HepG2 (cell line): ENCODE data around the gene MVP. TPM values are rescaled to one million over a fixed set of nuclear protein-coding genes. Genes with fewer than 3 reads are reported as not detected.
A peak's percentile ranks its signal among the peaks of the same experiment; 100 is the strongest.

ENCODE experiments used
- CREB1 ChIP-seq, 2 experiments: fragments of 450-650 bp in 1 of 2; IDR thresholded peaks; 2 replicates each; pipeline ENCODE4 v1.6.1; 2016 to 2017; ENCODE audit warnings: control low read depth in 1 of 2, mild to moderate bottlenecking in 1 of 2, missing compliant biosample characterization in 1 of 2, missing genetic modification characterization in 1 of 2
- FOSL1 ChIP-seq: sonication (generic); formaldehyde crosslinking; IDR thresholded peaks from 2 replicates; pipeline ENCODE4 v1.9.0; 2021; ENCODE audit warnings: missing genetic modification reagents, borderline replicate concordance
- GTF2F1 ChIP-seq: fragments of 150-350 bp; IDR thresholded peaks from 2 replicates; pipeline ENCODE4 v1.6.1; 2014; ENCODE audit warnings: low read length
- GTF3A ChIP-seq: sonication (generic); formaldehyde crosslinking; conservative IDR thresholded peaks from 2 replicates; pipeline ENCODE4 v1.4.0; 2020; ENCODE audit warnings: mild to moderate bottlenecking, missing genetic modification reagents
- HNRNPL ChIP-seq: fragments of 200-400 bp; formaldehyde crosslinking; IDR thresholded peaks from 2 replicates; pipeline ENCODE4 v1.6.1; 2017; ENCODE audit warnings: mild to moderate bottlenecking, low read depth, low read length
- KDM5A ChIP-seq: fragments of 200-600 bp; sonication (generic); IDR thresholded peaks from 2 replicates; pipeline ENCODE4 v1.7.0; 2018; ENCODE audit warnings: antibody characterized with exemption, mild to moderate bottlenecking, low read length, borderline replicate concordance
- KLF13 ChIP-seq: sonication (generic); formaldehyde crosslinking; IDR thresholded peaks from 2 replicates; pipeline ENCODE4 v1.4.0; 2020; ENCODE audit warnings: mild to moderate bottlenecking, missing genetic modification reagents
- MED1 ChIP-seq: sonication (generic); formaldehyde crosslinking; IDR thresholded peaks from 2 replicates; pipeline ENCODE4 v1.4.0; 2020; ENCODE audit warnings: missing genetic modification reagents
- MIER2 ChIP-seq: IDR thresholded peaks from 2 replicates; pipeline ENCODE4 v1.6.1; 2016; ENCODE audit warnings: missing biosample characterization, missing genetic modification reagents
- MTF1 ChIP-seq: sonication (generic); formaldehyde crosslinking; IDR thresholded peaks from 2 replicates; pipeline ENCODE4 v1.5.0; 2020; ENCODE audit warnings: missing genetic modification reagents
- NFE2L2 ChIP-seq: fragments of 150-350 bp; IDR thresholded peaks from 2 replicates; pipeline ENCODE4 v1.6.1; 2014; ENCODE audit warnings: low read length
- NFKBIZ ChIP-seq: IDR thresholded peaks from 2 replicates; pipeline ENCODE4 v1.6.1; 2018; ENCODE audit warnings: missing genetic modification reagents, missing compliant biosample characterization
- RNF2 ChIP-seq: fragments of 450-650 bp; conservative IDR thresholded peaks from 2 replicates; pipeline ENCODE4 v1.6.1; 2016; ENCODE audit warnings: low read depth
- SAP130 ChIP-seq: IDR thresholded peaks from 2 replicates; pipeline ENCODE4 v1.6.1; 2016; ENCODE audit warnings: low read depth
- TARDBP ChIP-seq: sonication (generic); formaldehyde crosslinking; IDR thresholded peaks from 2 replicates; pipeline ENCODE4 v1.8.0; 2022; ENCODE audit warnings: mild to moderate bottlenecking, missing genetic modification reagents
- XRCC5 ChIP-seq: fragments of 200-400 bp; formaldehyde crosslinking; optimal IDR thresholded peaks from 2 replicates; pipeline ENCODE3; 2017; ENCODE audit warnings: mild to moderate bottlenecking, low read length
- ZBTB1 ChIP-seq: sonication (generic); formaldehyde crosslinking; IDR thresholded peaks from 2 replicates; pipeline ENCODE4 v1.4.0; 2020; ENCODE audit warnings: missing genetic modification reagents, borderline replicate concordance
- ZBTB8A ChIP-seq: sonication (generic); formaldehyde crosslinking; IDR thresholded peaks from 2 replicates; pipeline ENCODE4 v1.4.0; 2020; ENCODE audit warnings: mild to moderate bottlenecking, low read depth, missing genetic modification reagents, borderline replicate concordance
- ZFP36L2 ChIP-seq: sonication (generic); formaldehyde crosslinking; IDR thresholded peaks from 2 replicates; pipeline ENCODE4 v1.4.0; 2020; ENCODE audit warnings: missing genetic modification reagents
- polyA plus RNA-seq, 8 experiments: library from polyadenylated mRNA; depleted of rRNA in 3 of 8; stranded (reverse) in 7 of 8; unstranded in 1 of 8; fragments of >200 nt; fragmentation: Illumina TruSeq in 4 of 8; extraction: Trizol in 4 of 8; gene quantifications; 2 replicates each; pipeline versions ENCODE4 v1.2.1 to v1.2.3, GENCODE V29; 2011 to 2016; ENCODE audit warnings: low read depth in 4 of 8, missing spikeins in 1 of 8, mixed read lengths in 1 of 8; ENCODE audit not compliant: insufficient read depth in 1 of 8
- total RNA-seq, 5 experiments: library from RNA; depleted of rRNA; stranded (reverse); fragments of >200 nt; fragmentation: Illumina TruSeq; extraction: Trizol; gene quantifications; 2 replicates each; pipeline ENCODE4 v1.2.3, GENCODE V29; 2016; ENCODE audit warnings: low read depth in 1 of 5
- TF ChIP-seq, protein P1 (sequence below): sonication (generic); formaldehyde crosslinking; IDR thresholded peaks from 2 replicates; pipeline ENCODE4 v1.4.0; 2020; ENCODE audit warnings: mild to moderate bottlenecking, missing genetic modification reagents
- TF ChIP-seq, protein P2 (sequence below): sonication (generic); formaldehyde crosslinking; IDR thresholded peaks from 2 replicates; pipeline ENCODE4 v1.8.0; 2022; ENCODE audit warnings: missing genetic modification reagents, low read depth, mild to moderate bottlenecking, borderline replicate concordance
- TF ChIP-seq, protein P3 (sequence below): sonication (generic); formaldehyde crosslinking; IDR thresholded peaks from 2 replicates; pipeline ENCODE4 v1.9.0; 2022; ENCODE audit warnings: missing genetic modification reagents, mild to moderate bottlenecking, borderline replicate concordance
- TF ChIP-seq, protein P4 (sequence below): sonication (generic); formaldehyde crosslinking; IDR thresholded peaks from 2 replicates; pipeline ENCODE4 v1.4.0; 2020; ENCODE audit warnings: missing genetic modification reagents, borderline replicate concordance
- TF ChIP-seq, protein P5 (sequence below): sonication (generic); formaldehyde crosslinking; IDR thresholded peaks from 2 replicates; pipeline ENCODE4 v1.8.0; 2022; ENCODE audit warnings: mild to moderate bottlenecking, missing genetic modification reagents, moderate library complexity

The MVP gene
- total and polyA plus RNA-seq, 2 of the 13 experiments (the other 11 are each of a cell fraction or from before 2014, with no cell fraction given): 22.9 to 43.5 TPM

DNA sequence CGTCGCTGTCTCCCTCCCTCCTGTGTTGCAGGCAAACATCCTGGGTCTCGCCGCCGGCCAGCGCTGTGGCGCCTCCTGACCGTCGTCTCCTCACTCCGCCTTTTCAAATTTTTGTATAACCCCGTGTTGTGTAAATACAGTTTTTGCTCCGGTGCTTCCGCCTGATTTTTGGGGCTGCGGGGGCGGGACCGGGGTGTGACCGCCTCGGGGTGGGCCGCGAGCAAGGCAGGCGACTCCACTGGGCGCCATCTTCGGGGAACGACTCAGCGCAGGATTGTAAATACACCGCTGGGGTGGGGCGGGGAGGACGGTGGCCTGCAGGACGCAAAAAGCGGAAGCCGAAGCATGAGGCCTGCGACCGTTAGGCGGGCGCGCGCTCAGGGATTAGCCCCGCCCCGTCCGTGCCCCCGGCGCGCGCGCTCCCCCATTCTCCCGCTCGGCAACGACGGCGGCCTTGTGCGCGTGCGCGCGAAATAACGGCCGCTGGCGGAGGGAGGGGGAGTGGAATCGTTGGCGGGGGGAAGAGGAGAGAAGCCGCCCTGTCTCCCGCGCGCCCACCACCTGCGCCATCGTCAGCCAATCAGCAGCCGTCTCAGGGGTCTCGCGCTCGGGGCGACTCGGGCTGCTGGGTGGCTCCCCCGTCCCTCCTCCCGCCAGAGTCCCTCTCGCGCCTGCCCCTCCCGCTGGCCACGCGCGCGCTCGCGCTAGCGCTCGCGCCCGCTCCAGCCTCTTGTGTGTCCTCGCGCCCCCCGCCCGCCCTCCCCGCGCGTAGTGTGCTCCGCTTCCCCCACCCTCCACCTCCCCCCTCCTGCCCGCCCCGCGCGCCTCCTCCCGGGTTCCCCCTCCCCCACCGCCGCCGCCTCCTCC lies 14.8 kb upstream of the MVP start (continued):
- TF ChIP-seq, protein P1, sequence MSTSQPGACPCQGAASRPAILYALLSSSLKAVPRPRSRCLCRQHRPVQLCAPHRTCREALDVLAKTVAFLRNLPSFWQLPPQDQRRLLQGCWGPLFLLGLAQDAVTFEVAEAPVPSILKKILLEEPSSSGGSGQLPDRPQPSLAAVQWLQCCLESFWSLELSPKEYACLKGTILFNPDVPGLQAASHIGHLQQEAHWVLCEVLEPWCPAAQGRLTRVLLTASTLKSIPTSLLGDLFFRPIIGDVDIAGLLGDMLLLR: 0 out of 2 replicates have a peak, but pooled peaks have one; percentile 42
- TF ChIP-seq RNF2: 0 out of 2 replicates have a peak, but pooled peaks have one; percentile 39
- no peak for TF ChIP-seq ZBTB1 (CRISPR knock-in tag)
- TF ChIP-seq XRCC5: peak; percentile 63
- peak; percentile 61; the same call in 1 of the 2 replicates for TF ChIP-seq MIER2
- no peak for TF ChIP-seq FOSL1 (CRISPR knock-in tag)
- TF ChIP-seq TARDBP (CRISPR knock-in tag): peak; percentile 99
- peak; percentile 62 for TF ChIP-seq CREB1 (IDR thresholded peaks at IDR 0.05)
- no peak for TF ChIP-seq CREB1 (CRISPR knock-in tag; IDR thresholded peaks at IDR 0.05)
- no peak for TF ChIP-seq NFE2L2
- TF ChIP-seq NFKBIZ (CRISPR knock-in tag): no peak
- TF ChIP-seq GTF2F1: 0 out of 2 replicates have a peak, but pooled peaks have one; percentile 15
- peak; percentile 97 for TF ChIP-seq SAP130 (CRISPR knock-in tag)
- TF ChIP-seq MED1 (CRISPR knock-in tag): peak; percentile 93
- peak; percentile 54; the same call in 1 of the 2 replicates for TF ChIP-seq HNRNPL
- TF ChIP-seq, protein P2, sequence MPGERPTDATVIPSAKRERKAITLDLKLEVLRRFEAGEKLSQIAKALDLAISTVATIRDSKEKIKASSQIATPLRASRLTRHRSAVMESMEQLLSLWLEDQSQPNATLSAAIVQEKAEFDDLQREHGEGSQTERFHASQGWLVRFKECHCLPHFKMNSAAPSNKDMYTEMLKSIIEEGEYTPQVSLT (CRISPR knock-in tag): no peak; the same call in 1 of the 2 replicates
- 0 out of 2 replicates have a peak, but pooled peaks have one; percentile 44 for TF ChIP-seq MTF1 (CRISPR knock-in tag)
- TF ChIP-seq, protein P3, sequence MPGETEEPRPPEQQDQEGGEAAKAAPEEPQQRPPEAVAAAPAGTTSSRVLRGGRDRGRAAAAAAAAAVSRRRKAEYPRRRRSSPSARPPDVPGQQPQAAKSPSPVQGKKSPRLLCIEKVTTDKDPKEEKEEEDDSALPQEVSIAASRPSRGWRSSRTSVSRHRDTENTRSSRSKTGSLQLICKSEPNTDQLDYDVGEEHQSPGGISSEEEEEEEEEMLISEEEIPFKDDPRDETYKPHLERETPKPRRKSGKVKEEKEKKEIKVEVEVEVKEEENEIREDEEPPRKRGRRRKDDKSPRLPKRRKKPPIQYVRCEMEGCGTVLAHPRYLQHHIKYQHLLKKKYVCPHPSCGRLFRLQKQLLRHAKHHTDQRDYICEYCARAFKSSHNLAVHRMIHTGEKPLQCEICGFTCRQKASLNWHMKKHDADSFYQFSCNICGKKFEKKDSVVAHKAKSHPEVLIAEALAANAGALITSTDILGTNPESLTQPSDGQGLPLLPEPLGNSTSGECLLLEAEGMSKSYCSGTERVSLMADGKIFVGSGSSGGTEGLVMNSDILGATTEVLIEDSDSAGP: peak; percentile 97
- 0 out of 2 replicates have a peak, but pooled peaks have one; percentile 43 for TF ChIP-seq ZBTB8A (CRISPR knock-in tag)
- TF ChIP-seq KLF13 (CRISPR knock-in tag): peak; percentile 88; the same call in 1 of the 2 replicates
- TF ChIP-seq ZFP36L2 (CRISPR knock-in tag): no peak; the same call in 1 of the 2 replicates
- TF ChIP-seq, protein P4, sequence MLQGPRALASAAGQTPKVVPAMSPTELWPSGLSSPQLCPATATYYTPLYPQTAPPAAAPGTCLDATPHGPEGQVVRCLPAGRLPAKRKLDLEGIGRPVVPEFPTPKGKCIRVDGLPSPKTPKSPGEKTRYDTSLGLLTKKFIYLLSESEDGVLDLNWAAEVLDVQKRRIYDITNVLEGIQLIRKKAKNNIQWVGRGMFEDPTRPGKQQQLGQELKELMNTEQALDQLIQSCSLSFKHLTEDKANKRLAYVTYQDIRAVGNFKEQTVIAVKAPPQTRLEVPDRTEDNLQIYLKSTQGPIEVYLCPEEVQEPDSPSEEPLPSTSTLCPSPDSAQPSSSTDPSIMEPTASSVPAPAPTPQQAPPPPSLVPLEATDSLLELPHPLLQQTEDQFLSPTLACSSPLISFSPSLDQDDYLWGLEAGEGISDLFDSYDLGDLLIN (CRISPR knock-in tag): peak; percentile 98; the same call in 1 of the 2 replicates
- peak; percentile 97 for TF ChIP-seq KDM5A
- TF ChIP-seq GTF3A: no peak; the same call in 1 of the 2 replicates
- TF ChIP-seq, protein P5, sequence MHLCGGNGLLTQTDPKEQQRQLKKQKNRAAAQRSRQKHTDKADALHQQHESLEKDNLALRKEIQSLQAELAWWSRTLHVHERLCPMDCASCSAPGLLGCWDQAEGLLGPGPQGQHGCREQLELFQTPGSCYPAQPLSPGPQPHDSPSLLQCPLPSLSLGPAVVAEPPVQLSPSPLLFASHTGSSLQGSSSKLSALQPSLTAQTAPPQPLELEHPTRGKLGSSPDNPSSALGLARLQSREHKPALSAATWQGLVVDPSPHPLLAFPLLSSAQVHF: peak; percentile 96
